Mammary epithelial cell (primary cell): ENCODE measurements around the gene CCDC110.

Experiments used
- CTCF ChIP-seq, 2 donors: IDR thresholded peaks in 1 of 2; conservative IDR thresholded peaks in 1 of 2; 2 replicates each; pipeline ENCODE4 v1.5.1; 2011 to 2012; ENCODE audit warnings: inconsistent platforms in 2 of 2, low read length in 2 of 2, mild to moderate bottlenecking in 2 of 2, control low read depth in 1 of 2, low read depth in 1 of 2; ENCODE audit not compliant: insufficient read depth in 1 of 2; ENCODE audit errors: extremely low read depth in 1 of 2
- EZH2 ChIP-seq: IDR thresholded peaks from 2 replicates; pipeline ENCODE4 v1.6.1; 2012; ENCODE audit warnings: low read length, inconsistent platforms, borderline replicate concordance

- TF ChIP-seq CTCF (conservative IDR thresholded peaks at IDR 0.05 in 1 of 2, IDR thresholded peaks at IDR 0.05 in 1 of 2; ENCODE audit: extremely low read depth in 1 of 2, insufficient read depth in 1 of 2, low read depth in 1 of 2, low read length in 2 of 2) (no peak), EZH2 (no peak)
These were observed 59.1 kb downstream of the CCDC110 start for GRCh38 chr4:185412412-185412811.
